Measurements from ENCODE around the gene NLE1.
"Not testable (repeated sequence)": the region's sequence is repeated elsewhere in the genome, so short reads cannot be mapped to it uniquely, and the experiment has no call there.

NLE1 gene

GRCh38 chr17:35161281-35161761, 19.2 kb upstream of the NLE1 start:
- DNase-seq, result no peak

DNA sequence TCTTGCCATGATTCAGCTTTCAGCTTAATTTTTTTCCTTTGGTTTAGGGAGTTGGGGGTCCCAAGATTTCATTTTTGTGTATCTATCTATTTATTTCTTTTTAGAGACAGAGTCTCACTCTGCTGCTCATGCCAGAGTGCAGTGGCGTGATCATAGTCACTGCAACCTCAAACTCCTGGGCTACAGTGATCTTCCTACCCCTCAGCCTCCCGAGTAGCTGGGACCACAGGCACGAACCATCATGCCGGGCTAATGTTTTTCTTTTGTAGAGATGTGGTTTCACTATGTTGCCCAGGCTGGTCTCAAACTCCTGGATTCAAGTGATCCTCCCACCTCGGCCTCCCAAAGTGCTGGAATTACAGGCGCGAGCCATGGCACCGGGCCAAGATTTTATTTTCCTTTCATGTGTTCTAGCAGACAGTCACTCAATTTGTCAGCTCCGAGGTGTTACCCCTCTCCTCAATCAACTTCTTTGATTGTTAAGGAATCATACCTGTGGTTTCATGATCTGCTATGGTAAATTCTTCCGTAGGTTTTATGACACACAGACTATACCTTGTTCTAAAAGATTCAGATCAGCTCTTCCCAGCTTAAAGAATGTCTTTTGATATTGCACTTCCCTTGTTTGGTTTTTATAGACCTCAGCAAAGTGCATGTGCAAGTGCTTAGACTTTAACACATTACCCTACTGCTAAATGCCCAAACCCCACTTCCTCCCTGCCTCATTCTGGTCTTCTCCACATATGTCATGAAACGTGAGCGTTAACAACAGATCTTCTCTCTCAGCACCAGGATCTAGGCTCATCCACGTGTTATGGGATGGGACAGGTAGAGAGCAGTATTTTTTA, 18.5 kb upstream of the NLE1 start:
- no peak for DNase-seq

DNA sequence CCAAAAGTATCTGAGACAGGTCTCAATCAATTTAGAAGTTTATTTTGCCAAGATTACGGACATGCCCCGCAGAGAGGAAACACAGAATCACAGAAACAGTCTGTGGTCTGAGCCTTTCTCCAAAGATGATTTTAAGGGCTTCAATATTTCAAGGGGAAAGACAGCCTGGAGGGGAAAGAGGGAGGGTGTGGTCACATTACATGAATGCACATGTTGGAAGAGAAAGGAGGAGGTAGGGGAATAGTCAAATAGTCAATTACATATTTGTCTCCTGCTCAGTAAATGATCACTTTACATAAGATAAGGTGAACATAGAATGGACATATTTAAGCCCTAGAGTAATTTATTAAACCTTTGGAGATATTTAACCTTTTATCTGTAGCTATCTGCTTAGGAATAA, 17.8 kb upstream of the NLE1 start:
- DNase-seq, result no peak

DNA sequence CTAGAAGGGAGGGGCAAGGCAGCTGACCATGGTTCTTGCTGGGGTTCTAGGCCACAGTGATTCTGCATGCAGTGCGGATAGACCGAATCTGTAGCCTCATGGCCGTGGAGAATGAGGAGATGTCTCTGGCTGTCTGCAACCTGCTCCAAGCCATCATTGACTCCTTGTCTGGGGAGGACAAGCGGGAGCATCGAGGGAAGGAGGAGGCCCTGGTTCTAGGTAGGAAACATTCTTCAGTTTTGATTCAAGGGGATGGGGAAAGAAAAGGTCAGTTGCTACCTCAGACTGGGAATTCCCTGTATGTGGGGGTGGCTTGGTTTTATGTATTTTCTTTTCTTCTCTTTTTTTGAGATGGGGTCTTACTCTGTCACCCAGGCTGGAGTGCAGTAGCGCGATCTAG, 13.1 kb upstream of the NLE1 start:
- no peak for DNase-seq

DNA sequence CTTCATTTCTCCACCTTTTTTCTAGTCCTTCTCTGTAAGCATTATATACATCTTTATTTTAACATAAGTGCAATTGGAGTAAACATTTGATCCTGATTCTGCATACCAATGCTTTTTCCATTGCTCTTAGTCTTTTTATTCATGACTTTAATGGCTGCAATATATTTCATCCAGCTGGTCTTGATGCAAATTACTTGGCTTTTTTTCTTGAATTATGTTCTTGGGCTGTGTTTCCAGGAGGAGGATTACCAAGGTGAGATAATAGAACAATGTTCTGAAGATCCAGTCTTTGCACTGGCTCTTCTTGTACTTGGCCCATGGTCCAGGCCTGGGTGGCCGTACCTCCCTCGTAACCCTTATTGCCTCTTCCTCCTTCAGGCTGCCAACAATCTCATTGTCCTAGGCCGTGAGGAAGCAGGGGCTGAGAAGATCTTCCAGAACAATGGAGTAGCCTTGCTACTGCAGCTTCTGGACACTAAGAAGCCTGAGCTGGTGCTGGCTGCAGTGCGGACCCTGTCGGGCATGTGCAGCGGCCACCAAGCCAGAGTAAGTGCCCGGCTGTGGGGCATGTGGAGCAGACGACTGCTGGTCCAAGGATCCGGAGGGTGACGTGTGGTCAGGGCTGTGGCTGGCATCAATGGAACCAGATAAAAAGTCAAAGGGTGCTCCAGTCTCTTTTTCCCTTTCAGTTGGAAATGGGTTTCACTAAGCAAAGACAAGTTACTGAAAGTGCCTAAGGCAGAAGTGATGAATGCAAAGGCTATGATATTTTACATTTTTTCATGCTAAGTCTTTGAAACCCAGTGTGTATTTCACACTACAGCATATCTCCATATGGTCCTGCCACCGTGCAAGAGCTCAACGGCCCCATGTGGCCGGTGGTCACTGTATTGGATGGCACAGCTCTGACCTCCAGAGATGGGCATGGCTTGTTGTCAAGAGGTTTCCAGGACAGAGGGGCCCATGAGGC, 12.4 kb upstream of the NLE1 start:
- DNase-seq, result no peak

DNA sequence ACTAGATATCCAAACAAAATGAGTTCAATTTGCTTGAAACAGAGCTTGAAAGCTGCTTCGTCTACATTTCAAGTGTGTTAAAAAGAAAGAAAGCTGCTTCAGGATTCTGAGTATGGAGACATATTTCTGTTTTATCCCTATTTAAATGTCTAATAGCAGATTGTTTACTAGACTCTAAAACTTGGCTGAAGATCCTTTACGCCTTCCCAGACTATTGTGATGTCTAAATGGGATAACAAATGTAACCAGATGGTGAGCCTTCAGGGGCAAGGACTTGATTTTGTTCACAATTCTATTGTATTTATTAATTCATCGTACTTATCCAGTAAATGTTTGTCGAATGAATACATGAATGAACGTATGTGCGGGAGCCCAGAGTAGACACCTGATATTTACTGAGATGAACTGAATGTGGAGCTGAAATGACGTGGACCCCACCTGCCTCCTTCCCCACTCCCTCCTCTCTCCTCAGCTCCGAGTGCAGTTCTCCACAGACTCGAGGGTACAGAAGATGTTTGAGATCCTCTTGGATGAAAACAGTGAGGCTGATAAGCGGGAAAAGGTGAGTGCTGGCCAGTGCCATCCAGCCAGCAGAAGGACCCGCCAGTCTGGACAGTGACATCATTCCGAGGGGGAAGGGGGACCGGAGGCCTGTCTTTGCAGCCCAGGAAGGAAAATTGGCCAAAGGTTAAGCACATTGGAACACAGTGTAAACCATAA, 10.5 kb upstream of the NLE1 start:
- no peak for DNase-seq

DNA sequence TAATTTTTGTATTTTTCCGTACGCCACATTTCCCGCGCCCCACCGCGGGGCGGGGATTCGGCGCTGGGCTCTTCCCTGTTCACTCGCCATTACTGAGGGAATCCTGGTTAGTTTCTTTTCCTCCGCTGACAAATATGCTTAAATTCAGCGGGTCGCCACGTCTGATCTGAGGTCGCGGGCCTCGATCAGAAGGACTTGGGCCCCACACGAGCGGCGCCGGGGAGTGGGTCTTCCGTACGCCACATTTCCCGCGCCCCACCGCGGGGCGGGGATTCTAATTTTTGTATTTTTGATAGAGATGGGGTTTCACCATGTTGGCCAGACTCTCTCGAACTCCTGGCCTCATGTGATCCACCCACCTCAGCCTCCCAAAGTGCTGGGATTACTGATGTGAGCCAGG, 9.0 kb upstream of the NLE1 start:
- not testable (repeated sequence) for DNase-seq

DNA sequence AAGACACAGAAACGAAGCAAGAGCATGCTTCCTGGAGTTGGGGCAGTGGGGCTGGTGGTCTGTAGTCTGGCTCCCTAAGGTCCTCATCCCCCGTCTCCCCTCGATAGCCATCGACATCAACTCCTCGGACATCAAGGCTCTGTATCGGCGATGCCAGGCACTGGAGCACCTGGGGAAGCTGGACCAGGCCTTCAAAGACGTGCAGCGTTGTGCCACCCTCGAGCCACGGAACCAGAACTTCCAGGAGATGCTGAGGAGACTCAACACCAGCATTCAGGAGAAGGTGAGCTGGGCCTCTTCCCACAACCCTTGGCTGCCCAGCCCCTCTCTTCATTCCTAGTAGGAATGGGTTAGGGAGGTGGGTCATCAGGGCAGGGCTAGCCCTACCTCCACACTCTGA, 7.8 kb upstream of the NLE1 start:
- DNase-seq, result no peak

- DNase-seq, result no peak
Observed at GRCh38 chr17:35148144-35148543, 6.0 kb upstream of the NLE1 start.

DNA sequence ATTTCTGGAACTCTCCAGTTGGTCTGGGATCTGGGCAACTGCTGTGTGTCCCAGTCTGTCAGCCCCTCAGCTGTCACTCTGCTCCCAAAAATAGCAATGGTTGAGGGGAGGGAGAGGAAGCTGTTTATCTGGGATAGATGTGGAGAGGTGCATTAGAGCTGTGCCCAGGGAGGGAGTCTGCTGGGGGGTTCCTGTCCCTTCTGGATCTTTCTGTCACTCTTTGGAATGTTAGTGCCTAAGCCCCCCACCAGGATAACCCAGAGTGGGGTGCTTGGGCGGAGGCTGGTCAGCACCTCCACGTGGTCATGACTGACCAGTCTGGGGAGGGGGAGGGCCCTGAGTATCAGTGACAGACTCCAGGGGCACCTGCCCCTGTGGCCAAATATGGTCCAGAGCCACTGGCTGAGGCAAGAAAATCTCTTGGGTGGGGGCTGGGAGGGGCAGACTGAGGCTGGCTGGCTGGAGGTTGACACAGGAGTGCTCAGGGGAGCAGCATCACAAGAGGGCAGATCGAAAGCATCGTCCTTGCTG, 5.3 kb upstream of the NLE1 start, which contains the start of gene UNC45B:
UNC45B (plus strand) TSS at position 443 of the 531 bp plus-strand sequence. CDS start 447 bp downstream, outside the sequence.
- no peak for DNase-seq

DNA sequence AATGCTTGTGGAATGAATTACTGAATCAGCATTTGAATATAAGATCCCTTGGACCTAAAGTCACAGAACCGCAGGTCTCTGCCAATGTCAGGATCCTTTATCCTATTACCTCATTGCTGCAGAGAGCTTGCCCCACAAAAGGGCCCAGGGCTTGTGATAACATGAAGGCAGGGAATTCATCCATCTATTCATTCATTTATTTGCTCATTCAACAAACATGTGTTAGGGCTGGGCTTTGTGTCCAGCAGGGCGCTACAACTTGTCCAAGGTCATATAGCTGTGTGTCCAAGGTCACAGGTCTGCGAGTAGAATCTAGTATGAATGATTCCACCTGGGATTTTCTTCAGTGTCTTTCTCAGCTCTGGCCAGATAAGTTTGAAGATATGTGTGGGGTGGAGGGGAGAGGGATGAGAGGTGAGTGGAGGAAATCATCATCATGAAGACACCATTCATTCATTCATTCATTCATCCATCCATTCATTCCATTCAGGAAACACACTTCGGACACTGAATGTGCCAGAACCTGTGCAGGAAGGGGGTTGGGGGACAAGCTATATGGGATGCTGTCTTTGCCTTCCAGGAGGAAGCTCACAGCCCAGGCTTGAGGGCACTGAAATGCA, 4.2 kb upstream of the NLE1 start:
- DNase-seq, result no peak

DNA sequence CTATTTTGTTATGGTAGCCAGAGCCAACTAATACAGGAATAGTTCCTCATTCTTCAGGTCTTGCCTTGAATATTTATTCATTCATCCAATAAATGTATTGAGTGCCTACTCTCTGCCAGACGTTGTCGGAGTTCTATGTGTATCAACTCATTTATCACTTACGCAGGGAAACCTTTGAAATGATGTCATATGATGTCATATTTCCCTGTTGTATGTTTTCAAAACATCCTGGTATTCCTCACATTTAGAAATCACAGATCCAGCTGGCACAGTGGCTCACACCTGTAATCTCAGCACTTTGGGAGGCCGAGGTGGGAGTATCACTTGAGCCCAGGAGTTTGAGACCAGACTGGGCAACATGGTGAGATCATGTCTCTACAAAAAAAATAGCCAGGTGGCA, 2.7 kb upstream of the NLE1 start:
- DNase-seq, result no peak

DNA sequence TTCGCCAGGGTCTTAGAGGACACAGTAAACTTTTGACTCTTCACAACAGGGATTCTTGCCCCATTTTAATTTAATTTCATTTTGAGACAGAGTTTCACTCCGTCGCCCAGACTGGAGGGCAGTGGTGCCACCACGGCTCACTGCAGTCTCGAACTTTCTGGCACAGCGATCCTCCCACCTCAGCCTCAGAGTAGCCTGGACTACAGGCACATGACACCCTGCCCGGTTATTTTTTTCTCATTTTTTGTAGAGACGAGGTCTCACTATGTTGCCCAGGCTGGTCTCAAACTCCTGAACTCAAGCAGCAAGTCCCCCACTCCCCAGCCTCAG, 329 bp upstream of the NLE1 start:
- DNase-seq, result no peak

DNA sequence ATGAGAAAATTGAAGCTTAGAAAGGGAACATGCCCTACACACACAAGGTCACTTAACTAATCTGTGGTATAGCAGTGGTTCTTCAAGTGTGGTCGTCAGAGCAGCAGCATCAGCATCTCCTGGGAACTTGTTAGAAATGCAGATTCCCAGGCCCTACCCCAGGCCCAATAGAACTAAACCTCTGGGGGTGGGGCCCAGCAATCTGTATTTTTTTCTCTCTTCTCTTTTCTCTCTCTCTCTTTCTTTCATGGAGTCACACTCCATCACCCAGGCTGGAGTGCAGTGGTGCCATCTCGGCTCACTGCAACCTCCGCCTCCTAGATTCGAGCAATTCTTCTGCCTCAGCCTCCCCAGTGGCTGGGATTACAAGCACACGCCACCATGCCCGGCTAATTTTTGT, 3.9 kb downstream of the NLE1 start:
- no peak for DNase-seq

- DNase-seq, result no peak
Observed at GRCh38 chr17:35135322-35135721, 6.8 kb downstream of the NLE1 start.

GRCh38 chr17:35132816-35133550, 9.1 kb downstream of the NLE1 start:
- no peak for DNase-seq

DNA sequence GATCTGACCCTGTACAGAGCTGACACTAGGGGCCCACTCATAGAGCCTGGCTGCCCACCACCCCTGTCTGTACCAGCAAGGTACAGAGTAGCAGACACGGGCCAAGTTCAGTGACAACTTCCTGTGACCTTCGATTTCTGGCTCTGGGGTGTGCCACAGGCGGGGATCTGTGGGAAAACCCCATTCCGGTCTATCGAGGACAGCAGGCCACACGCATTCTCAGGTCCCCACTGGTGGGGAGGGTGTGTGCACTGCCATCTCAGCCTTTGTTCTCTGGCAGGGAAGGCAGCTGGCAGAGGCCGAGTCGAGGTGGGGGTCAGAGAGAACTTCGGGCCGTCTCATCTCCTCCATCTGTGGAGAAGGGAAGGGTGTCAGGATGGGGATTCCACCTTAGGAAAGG, 10.0 kb downstream of the NLE1 start:
- no peak for DNase-seq

DNA sequence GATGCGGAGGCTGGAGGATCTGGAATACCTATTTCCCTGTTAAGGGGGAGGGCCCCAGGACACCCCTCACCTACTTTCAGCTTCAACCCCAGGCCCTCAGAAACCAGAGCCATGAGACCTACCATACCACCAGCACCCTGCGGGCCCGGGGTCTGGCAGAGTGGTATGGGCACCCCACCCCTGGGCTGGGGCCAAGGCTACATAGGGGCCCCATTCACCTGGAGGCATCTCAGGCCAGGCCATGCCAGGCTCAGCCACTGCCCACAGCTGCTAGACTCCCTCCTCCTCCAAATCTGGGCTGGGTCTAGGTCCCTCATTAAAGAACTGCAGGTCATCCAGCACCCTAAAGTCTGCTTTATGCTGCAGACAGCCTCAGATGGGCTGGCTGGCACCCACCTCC, 11.7 kb downstream of the NLE1 start:
- DNase-seq, result no peak

- no peak for DNase-seq
Observed at GRCh38 chr17:35129973-35130351, 12.1 kb downstream of the NLE1 start.

GRCh38 chr17:35129154-35129972, 12.7 kb downstream of the NLE1 start:
- no peak for DNase-seq
